IPS DF 6.9 (cell line): ENCODE data around the gene F12.

Source experiments
- DNase-seq: peaks from one replicate; pipeline ENCODE4 v3.0.0-alpha.2; 2013; ENCODE audit warnings: low read depth, low spot score
- H3K27ac ChIP-seq: one replicate; pipeline ENCODE4 v1.5.1; 2013; ENCODE audit warnings: low read length, control low read depth
- H3K27me3 ChIP-seq: 2 replicates; pipeline ENCODE4 v1.6.1; 2013; ENCODE audit warnings: mild to moderate bottlenecking, low read length; ENCODE audit not compliant: control insufficient read depth, insufficient read depth
- H3K36me3 ChIP-seq: 2 replicates; pipeline ENCODE4 v1.6.1; 2013; ENCODE audit warnings: low read length; ENCODE audit not compliant: control insufficient read depth, insufficient read depth
- H3K4me1 ChIP-seq: 2 replicates; pipeline ENCODE4 v1.6.1; 2013; ENCODE audit warnings: low read length; ENCODE audit not compliant: control insufficient read depth, insufficient read depth
- H3K4me3 ChIP-seq: 2 replicates; pipeline ENCODE4 v1.5.1; 2013; ENCODE audit warnings: mild to moderate bottlenecking, low read length
- H3K9me3 ChIP-seq: 2 replicates; pipeline ENCODE4 v1.6.1; 2013; ENCODE audit warnings: low read length, inconsistent platforms; ENCODE audit not compliant: control insufficient read depth, insufficient read depth
- WGBS: extraction: QIAGEN DNeasy Blood & Tissue Kit; methylation state at CpG from one replicate; pipeline ENCODE4 v1.1.7; 2013; ENCODE audit warnings: mixed read lengths, missing lambda C conversion rate; ENCODE audit not compliant: insufficient read length, insufficient coverage; 5-methylcytosine and 5-hydroxymethylcytosine counted together

Gene F12

DNA sequence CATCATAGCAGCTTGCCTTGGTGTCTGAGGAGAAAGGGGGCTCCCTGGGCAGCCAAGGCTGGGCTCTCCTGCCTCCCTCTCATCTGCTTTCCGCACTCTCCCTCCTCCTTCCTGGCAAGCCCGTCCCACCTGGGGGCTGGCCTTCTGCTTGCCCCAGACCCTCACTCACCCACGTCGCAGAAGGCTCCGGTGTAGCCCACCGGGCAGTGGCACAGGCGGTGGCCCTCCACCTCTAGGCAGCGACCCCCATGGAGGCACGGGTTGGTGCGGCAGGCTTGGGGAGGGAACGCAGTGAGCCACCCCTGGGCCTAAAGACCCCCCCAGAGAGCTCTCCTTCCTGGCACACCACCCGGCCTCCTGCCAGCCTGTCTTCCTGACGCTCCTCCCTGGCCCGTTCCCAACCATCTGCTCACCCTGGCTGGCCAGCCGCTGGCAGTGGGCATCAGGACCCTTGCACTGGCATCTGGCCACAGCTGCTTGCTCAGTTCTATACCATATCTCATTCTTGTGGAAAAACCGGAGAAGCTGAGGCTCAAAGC lies 4.7 kb downstream of the F12 start:
- peaks cover 20% of the 10 kb centered on the region; the same call in 1 of the 2 replicates for H3K27me3 ChIP-seq
- no peaks in the 10 kb centered on the region for H3K36me3 ChIP-seq
- WGBS = no CpG with 5 or more reads among the region's 16 CpGs
- peaks cover 4% of the 10 kb centered on the region for H3K4me1 ChIP-seq
- H3K4me3 ChIP-seq = peak overlapping the region; percentile 25
- H3K27ac ChIP-seq = no peak overlapping the region
- H3K9me3 ChIP-seq = no peaks in the 10 kb centered on the region
- no peak for DNase-seq

- Histone ChIP-seq H3K27me3 (peaks cover 20% of the 10 kb centered on the region; the same call in 1 of the 2 replicates), H3K4me1 (peaks cover 4% of the 10 kb centered on the region), H3K36me3 (no peaks in the 10 kb centered on the region), H3K9me3 (no peaks in the 10 kb centered on the region), H3K4me3 (peak overlapping the region; percentile 25; the same call in 1 of the 2 replicates), H3K27ac (no peak overlapping the region)
- DNase-seq = no peak
- WGBS = no CpG with 5 or more reads among the region's 93 CpGs
These were observed 5.3 kb downstream of the F12 start for GRCh38 chr5:177403792-177404640.

GRCh38 chr5:177403102-177403791 lies 6.1 kb downstream of the F12 start:
- Histone ChIP-seq H3K27ac (no peak overlapping the region), H3K9me3 (no peaks in the 10 kb centered on the region), H3K4me3 (peak overlapping the region; percentile 25; the same call in 1 of the 2 replicates), H3K36me3 (no peaks in the 10 kb centered on the region), H3K4me1 (peaks cover 4% of the 10 kb centered on the region), H3K27me3 (peaks cover 18% of the 10 kb centered on the region; the same call in 1 of the 2 replicates)
- DNase-seq = no peak
- WGBS = no CpG with 5 or more reads among the region's 61 CpGs

- Histone ChIP-seq H3K36me3 (no peaks in the 10 kb centered on the region), H3K4me3 (peak overlapping the region; percentile 25; the same call in 1 of the 2 replicates), H3K9me3 (no peaks in the 10 kb centered on the region), H3K27me3 (peaks cover 18% of the 10 kb centered on the region; the same call in 1 of the 2 replicates), H3K4me1 (peaks cover 4% of the 10 kb centered on the region), H3K27ac (no peak overlapping the region)
- DNase-seq = peak; percentile 77
- WGBS = no CpG with 5 or more reads among the region's 49 CpGs
These were observed 6.9 kb downstream of the F12 start for GRCh38 chr5:177402271-177403043.

DNA sequence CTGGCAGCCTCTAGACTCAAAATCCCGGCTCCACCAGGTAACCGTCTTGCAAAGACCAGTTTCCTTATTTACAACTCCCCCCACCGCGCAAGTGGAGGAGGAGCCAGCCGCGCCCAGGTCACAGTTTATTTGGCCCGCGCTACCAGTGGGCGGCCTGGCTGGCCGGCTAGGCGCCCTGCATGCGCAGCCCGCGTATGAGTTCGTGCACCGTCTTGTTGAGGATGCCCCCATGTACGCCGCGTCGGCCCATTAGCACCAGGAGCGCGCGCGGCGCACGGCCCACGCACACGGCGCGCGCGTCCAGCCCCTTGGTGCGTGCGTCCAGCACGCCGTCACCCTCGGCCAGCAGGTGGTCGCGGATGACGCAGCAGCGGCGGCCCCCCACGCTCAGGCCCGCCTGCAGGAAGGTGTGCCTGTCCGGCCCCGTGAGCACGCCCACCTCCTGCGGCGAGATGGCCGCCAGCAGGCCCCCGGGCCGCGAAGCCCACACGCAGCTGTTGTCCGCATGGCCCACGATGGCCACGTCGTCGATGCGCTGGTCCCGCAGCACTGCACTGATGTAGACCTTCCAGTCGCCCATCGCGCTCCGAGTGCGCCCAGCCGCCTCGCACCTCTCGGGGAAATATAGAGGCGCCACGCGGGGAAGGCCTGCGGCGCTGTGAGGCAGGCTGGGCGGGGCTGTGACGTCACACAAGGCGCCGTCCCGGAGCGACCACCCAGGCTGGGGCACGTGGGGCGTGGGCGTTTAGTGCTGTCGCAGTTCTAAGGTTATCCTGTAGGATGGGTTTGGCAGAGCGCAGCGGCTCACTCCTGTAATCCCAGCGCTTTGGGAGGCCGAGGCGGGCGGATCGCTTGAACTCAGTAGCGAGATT lies 9.1 kb downstream of the F12 start, which contains the start of gene PFN3:
PFN3 (minus strand) TSS at position 665 of the 872 bp plus-strand sequence; CDS start at position 580, 85 bp downstream.
- Histone ChIP-seq H3K4me1 (peaks cover 7% of the 10 kb centered on the region), H3K27ac (no peak within 1 kb of the TSS), H3K4me3 (no peak within 1 kb of the TSS), H3K27me3 (peaks cover 13% of the 10 kb centered on the region; the same call in 1 of the 2 replicates), H3K36me3 (no peaks in the 10 kb centered on the region), H3K9me3 (no peaks in the 10 kb centered on the region)
- no peak for DNase-seq
- no CpG with 5 or more reads among the region's 92 CpGs for WGBS

- Histone ChIP-seq H3K36me3 (no peaks in the 10 kb centered on the region), H3K4me1 (peaks cover 7% of the 10 kb centered on the region), H3K4me3 (no peak overlapping the region), H3K27me3 (no peaks in the 10 kb centered on the region; the same call in 1 of the 2 replicates), H3K9me3 (no peaks in the 10 kb centered on the region), H3K27ac (no peak overlapping the region)
- WGBS = no CpG with 5 or more reads among the region's 16 CpGs
- no peak for DNase-seq
These were observed 11.4 kb downstream of the F12 start for GRCh38 chr5:177397875-177398390.

DNA sequence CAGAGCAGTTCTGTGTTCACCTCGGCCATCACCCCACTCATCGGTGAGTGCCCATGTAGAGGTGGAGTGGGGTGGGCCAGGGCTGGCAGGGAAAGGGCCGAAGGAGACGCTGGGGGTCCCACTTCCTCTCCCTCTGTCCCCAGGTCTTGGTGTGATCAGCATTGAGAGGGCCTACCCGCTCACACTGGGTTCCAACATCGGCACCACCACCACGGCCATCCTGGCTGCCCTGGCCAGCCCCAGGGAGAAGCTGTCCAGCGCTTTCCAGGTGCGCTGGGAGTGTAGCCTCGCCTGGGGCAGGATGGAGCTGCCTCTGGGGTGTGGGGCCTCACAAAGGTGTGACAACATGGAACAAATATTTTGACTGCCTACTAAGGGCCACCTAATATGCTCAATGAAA lies 12.6 kb downstream of the F12 start:
- DNase-seq = no peak
- Histone ChIP-seq H3K9me3 (no peaks in the 10 kb centered on the region), H3K4me3 (no peak overlapping the region), H3K27ac (no peak overlapping the region), H3K36me3 (no peaks in the 10 kb centered on the region), H3K4me1 (peaks cover 4% of the 10 kb centered on the region), H3K27me3 (no peaks in the 10 kb centered on the region)
- no CpG with 5 or more reads among the region's 10 CpGs for WGBS

- Histone ChIP-seq H3K9me3 (no peaks in the 10 kb centered on the region), H3K4me1 (peaks cover 4% of the 10 kb centered on the region), H3K27ac (no peak overlapping the region), H3K36me3 (no peaks in the 10 kb centered on the region), H3K27me3 (no peaks in the 10 kb centered on the region), H3K4me3 (no peak overlapping the region)
- no CpG with 5 or more reads among the region's 8 CpGs for WGBS
- no peak for DNase-seq
These were observed 13.3 kb downstream of the F12 start for GRCh38 chr5:177396078-177396477.

DNA sequence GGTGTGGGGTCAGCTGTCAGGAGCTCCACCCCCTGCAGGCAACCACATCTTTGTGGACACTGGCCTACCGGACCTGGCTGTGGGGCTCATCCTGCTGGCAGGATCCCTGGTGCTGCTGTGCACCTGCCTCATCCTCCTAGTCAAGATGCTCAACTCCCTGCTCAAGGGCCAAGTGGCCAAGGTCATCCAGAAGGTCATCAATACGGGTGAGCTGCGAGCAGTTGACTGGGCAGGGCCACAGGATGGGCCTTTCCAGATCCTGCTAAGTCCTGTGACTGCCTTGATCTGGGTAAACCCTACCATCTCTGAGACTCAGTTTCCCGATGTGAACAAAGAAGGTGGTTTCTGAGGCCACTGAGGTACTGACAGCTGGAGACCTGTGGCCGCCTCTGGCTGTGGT lies 15.4 kb downstream of the F12 start:
- no peaks in the 10 kb centered on the region for H3K27me3 ChIP-seq

More for the DNA sequence above, 15.4 kb downstream of the F12 start:
- no peaks in the 10 kb centered on the region for H3K36me3 ChIP-seq
- no peak overlapping the region for H3K4me3 ChIP-seq
- no peak for DNase-seq
- H3K9me3 ChIP-seq = no peaks in the 10 kb centered on the region
- peaks cover 4% of the 10 kb centered on the region for H3K4me1 ChIP-seq
- WGBS = no CpG with 5 or more reads among the region's 5 CpGs
- H3K27ac ChIP-seq = no peak overlapping the region
